Colonic mucosa (tissue), 4 donors: ENCODE results near the gene ERVK3-1. TPM values are rescaled to one million over a fixed set of nuclear protein-coding genes. Genes with fewer than 3 reads are reported as not detected.

ENCODE experiments used
- DNase-seq: peaks from one replicate; pipeline ENCODE4 v3.0.0-alpha.2; 2020
- H3K27ac ChIP-seq: fragments of 200-600 bp; one replicate; pipeline ENCODE4 v1.8.0; 2021
- H3K27me3 ChIP-seq: fragments of 200-600 bp; one replicate; pipeline ENCODE4 v1.8.0; 2021
- H3K36me3 ChIP-seq: fragments of 200-600 bp; one replicate; pipeline ENCODE4 v1.8.0; 2021
- H3K4me1 ChIP-seq: fragments of 200-600 bp; one replicate; pipeline ENCODE4 v1.8.0; 2021; ENCODE audit warnings: mild to moderate bottlenecking
- H3K4me3 ChIP-seq: fragments of 200-600 bp; one replicate; pipeline ENCODE4 v1.8.0; 2021
- H3K9ac ChIP-seq, 2 donors: one replicate each; pipeline ENCODE4 v1.7.0; 2013; ENCODE audit warnings: control low read depth in 2 of 2, low read depth in 2 of 2, low read length in 2 of 2
- H3K9me3 ChIP-seq: fragments of 200-600 bp; one replicate; pipeline ENCODE4 v1.8.0; 2021
- intact Hi-C: fragments of 100-400 bp; cut with DNase I; formaldehyde crosslinking; loops from one replicate; pipeline ENCODE4 v1.14.1; 2022
- total RNA-seq, 2 donors: library from RNA; stranded (reverse); fragmentation: NEBNext Ultra II Directional in 1 of 2; extraction: Animal tissue kit (Norgen Biotek cat#: 25700) in 1 of 2; gene quantifications; one replicate each; pipeline ENCODE4 v1.2.1, GENCODE V29; 2021
- TF ChIP-seq, protein P1 (sequence below): fragments of 200-600 bp; IDR thresholded peaks from one replicate; pipeline ENCODE4 v1.8.0; 2022; ENCODE audit warnings: antibody characterized with exemption, mild to moderate bottlenecking
- donor health status: healthy.
- donor health status: DM: no; HTN: no; CAD: no.
- donor health status: DM: no; HTN: no; CAD: no.

Gene ERVK3-1
- total RNA-seq, 2 donors from 2014 or later: 21.6 to 25.0 TPM

DNA sequence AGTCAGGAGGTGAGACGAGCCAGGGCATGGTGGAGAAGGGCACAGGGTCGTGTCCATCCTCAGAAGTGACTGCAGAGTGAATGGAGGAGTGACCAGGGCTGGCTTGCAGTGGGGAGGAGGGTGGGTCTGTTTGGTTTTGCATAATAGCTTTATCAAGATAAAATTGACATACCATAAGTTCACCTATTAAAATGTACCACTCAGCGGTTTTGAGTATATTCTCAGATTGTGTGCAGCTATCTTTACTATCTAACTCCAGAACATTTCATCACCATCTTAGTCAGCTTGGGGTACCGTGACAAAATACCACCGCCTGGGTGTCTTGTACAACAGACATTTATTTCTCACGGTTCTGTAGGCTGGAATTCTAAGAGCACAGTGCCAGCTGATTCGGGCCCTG lies 13.2 kb upstream of the ERVK3-1 start:
- Histone ChIP-seq H3K4me1 (no peaks in the 10 kb centered on the region), H3K27me3 (no peaks in the 10 kb centered on the region), H3K9me3 (peaks cover 4% of the 10 kb centered on the region), H3K36me3 (peaks cover 25% of the 10 kb centered on the region), H3K9ac (no peak overlapping the region), H3K27ac (no peak overlapping the region), H3K4me3 (no peak overlapping the region)
- DNase-seq: no peak
- TF ChIP-seq, protein P1, sequence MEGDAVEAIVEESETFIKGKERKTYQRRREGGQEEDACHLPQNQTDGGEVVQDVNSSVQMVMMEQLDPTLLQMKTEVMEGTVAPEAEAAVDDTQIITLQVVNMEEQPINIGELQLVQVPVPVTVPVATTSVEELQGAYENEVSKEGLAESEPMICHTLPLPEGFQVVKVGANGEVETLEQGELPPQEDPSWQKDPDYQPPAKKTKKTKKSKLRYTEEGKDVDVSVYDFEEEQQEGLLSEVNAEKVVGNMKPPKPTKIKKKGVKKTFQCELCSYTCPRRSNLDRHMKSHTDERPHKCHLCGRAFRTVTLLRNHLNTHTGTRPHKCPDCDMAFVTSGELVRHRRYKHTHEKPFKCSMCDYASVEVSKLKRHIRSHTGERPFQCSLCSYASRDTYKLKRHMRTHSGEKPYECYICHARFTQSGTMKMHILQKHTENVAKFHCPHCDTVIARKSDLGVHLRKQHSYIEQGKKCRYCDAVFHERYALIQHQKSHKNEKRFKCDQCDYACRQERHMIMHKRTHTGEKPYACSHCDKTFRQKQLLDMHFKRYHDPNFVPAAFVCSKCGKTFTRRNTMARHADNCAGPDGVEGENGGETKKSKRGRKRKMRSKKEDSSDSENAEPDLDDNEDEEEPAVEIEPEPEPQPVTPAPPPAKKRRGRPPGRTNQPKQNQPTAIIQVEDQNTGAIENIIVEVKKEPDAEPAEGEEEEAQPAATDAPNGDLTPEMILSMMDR: no peak
- intact Hi-C loops: no loop called here

DNA sequence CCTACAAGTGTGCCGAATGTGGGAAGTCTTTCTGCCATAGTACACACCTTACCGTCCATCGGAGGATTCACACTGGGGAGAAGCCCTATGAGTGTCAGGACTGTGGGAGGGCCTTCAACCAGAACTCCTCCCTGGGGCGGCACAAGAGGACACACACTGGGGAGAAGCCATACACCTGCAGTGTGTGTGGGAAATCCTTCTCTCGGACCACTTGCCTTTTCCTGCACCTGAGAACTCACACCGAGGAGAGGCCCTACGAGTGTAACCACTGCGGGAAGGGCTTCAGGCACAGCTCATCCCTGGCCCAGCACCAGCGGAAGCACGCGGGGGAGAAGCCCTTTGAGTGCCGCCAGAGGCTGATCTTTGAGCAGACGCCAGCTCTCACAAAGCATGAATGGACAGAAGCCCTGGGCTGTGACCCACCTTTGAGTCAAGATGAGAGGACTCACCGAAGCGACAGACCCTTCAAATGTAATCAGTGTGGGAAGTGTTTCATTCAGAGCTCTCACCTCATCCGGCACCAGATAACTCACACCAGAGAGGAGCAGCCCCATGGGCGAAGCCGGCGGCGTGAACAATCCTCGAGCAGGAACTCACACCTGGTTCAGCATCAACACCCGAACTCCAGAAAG lies 10.3 kb upstream of the ERVK3-1 start:
- no peak overlapping the region for H3K27ac ChIP-seq
- H3K36me3 ChIP-seq: peaks cover 25% of the 10 kb centered on the region
- DNase-seq: no peak
- no peak overlapping the region for H3K9ac ChIP-seq
- intact Hi-C loops: no loop called here
- TF ChIP-seq, protein P1: no peak
- peaks cover 4% of the 10 kb centered on the region for H3K9me3 ChIP-seq
- H3K27me3 ChIP-seq: no peaks in the 10 kb centered on the region
- H3K4me1 ChIP-seq: no peaks in the 10 kb centered on the region
- H3K4me3 ChIP-seq: no peak overlapping the region

DNA sequence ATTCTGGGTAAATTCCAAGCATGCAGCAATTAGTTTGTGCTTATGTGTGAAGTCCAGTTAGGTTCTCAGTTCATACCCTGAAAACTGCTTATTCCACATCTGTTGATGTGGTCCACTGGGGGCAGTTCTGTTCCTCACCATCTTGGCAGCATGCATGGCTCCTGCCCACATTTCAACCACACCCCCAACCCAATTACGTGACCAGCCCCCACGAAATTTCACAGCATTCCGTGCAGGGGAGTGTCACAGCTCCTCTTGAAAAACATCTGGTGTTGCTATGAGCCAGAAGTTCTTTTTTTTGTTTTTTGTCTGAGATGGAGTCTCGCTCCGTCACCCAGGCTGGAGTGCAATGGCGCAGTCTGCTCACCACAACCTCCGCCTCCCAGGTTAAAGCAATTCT lies 9.1 kb upstream of the ERVK3-1 start:
- no peak overlapping the region for H3K9ac ChIP-seq
- H3K4me3 ChIP-seq: no peak overlapping the region
- TF ChIP-seq, protein P1: no peak
- H3K36me3 ChIP-seq: peaks cover 20% of the 10 kb centered on the region
- no peak for DNase-seq
- no peaks in the 10 kb centered on the region for H3K27me3 ChIP-seq
- no peaks in the 10 kb centered on the region for H3K4me1 ChIP-seq
- H3K27ac ChIP-seq: no peak overlapping the region
- intact Hi-C loops: no loop called here
- H3K9me3 ChIP-seq: peaks cover 4% of the 10 kb centered on the region

DNA sequence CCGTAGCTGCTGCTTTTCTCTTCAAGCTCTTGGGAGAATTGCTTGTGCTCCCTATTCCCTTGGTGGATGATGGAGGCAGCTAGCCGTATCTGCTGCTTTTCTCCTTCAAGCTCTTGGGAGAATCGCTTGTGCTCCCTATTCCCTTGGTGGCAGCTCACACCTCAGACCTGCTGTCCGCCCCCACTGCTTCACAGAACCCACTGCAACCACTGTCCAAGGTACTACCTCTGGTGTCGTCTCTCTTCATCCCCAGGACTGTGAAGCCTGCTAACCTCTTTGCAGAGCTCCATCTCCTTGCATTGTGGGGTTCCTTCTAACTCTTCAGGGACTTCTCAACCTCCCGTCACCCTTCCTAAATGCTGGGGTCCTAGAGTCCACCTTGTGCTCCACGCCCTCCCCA lies 4.6 kb upstream of the ERVK3-1 start:
- intact Hi-C loops: no loop called here
- no peak overlapping the region for H3K27ac ChIP-seq

DNA sequence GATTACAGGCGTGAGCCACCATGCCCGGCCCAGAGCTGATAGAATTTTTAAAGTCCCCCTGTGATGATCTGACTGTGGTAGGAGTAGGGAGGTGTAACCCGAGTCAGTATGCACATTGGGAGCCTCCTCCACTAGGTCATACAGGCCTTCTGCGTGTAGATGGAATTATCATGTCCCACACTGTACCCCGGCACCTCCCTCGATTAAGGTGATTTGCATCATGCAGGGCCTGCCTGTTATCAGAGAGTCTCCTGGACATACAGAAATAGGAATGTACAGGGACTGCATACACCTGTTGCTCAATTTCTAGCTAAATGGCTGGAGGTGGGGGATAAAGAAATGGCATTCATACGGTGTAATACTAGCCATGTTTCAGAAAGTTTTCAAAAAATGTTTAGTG lies 922 bp upstream of the ERVK3-1 start:
- TF ChIP-seq, protein P1: no peak
- H3K27ac ChIP-seq: peak overlapping the region; percentile 75
- no peaks in the 10 kb centered on the region for H3K36me3 ChIP-seq
- H3K27me3 ChIP-seq: no peaks in the 10 kb centered on the region
- H3K4me1 ChIP-seq: no peaks in the 10 kb centered on the region
- intact Hi-C loops: no loop called here
- no peaks in the 10 kb centered on the region for H3K9me3 ChIP-seq
- no peak for DNase-seq
- no peak overlapping the region for H3K4me3 ChIP-seq
- H3K9ac ChIP-seq: no peak overlapping the region

More for the DNA sequence above, 4.6 kb upstream of the ERVK3-1 start:
- no peak for DNase-seq
- Histone ChIP-seq H3K9me3 (no peaks in the 10 kb centered on the region), H3K27me3 (no peaks in the 10 kb centered on the region), H3K4me3 (no peak overlapping the region), H3K36me3 (no peaks in the 10 kb centered on the region), H3K9ac (no peak overlapping the region), H3K4me1 (no peaks in the 10 kb centered on the region)
- TF ChIP-seq, protein P1: no peak
